AG09319 (cell line): ENCODE data around the gene ARL14.

Experiments
- DNase-seq: peaks from one replicate; pipeline ENCODE4 v3.0.0-alpha.2; 2010; ENCODE audit warnings: low read depth; ENCODE audit errors: extremely low read depth
- TF ChIP-seq, protein P1 (sequence below): IDR thresholded peaks from 2 replicates; pipeline ENCODE4 v1.5.1; 2011; ENCODE audit warnings: low read depth, mild to moderate bottlenecking, inconsistent platforms, low read length, moderate library complexity

The ARL14 gene

DNA sequence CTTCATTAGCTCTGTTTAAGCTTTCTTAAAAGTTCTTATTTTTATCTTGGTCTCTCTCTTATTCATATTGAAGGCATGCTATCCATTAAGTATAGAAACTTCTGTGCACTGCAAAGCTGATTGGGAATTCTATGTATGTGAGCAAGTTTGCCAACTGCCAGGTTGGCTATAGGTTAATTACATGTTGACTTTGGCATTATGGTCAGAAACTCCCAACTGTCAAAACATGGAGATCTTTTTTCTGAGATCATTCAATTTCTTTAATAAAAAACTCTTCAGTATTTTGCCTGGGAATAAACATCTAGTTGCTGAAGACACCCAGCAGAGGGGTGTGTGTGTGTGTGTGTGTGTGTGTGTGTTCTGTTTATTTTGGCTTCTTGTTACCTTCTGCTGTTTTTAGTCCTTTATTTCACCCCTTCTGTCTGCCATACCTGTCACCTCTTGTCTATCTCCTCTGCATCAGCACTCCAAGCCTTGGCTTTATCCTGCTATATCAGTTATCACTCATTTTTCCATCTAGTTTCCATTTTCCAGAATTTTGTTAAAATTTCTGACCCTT, 1.3 kb upstream of the ARL14 start:
- no peak for DNase-seq
- TF ChIP-seq, protein P1, sequence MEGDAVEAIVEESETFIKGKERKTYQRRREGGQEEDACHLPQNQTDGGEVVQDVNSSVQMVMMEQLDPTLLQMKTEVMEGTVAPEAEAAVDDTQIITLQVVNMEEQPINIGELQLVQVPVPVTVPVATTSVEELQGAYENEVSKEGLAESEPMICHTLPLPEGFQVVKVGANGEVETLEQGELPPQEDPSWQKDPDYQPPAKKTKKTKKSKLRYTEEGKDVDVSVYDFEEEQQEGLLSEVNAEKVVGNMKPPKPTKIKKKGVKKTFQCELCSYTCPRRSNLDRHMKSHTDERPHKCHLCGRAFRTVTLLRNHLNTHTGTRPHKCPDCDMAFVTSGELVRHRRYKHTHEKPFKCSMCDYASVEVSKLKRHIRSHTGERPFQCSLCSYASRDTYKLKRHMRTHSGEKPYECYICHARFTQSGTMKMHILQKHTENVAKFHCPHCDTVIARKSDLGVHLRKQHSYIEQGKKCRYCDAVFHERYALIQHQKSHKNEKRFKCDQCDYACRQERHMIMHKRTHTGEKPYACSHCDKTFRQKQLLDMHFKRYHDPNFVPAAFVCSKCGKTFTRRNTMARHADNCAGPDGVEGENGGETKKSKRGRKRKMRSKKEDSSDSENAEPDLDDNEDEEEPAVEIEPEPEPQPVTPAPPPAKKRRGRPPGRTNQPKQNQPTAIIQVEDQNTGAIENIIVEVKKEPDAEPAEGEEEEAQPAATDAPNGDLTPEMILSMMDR, result no peak

DNA sequence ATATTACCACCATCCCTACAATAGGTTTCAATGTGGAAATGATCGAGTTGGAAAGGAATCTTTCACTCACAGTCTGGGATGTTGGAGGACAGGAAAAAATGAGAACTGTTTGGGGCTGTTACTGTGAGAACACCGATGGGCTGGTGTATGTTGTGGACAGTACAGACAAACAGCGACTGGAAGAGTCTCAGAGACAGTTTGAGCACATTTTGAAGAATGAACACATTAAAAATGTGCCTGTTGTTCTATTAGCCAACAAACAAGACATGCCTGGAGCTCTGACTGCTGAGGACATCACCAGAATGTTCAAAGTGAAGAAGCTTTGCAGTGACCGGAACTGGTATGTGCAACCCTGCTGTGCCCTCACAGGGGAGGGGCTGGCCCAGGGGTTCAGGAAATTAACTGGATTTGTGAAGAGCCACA, 510 bp downstream of the ARL14 start:
- DNase-seq, result no peak

DNA sequence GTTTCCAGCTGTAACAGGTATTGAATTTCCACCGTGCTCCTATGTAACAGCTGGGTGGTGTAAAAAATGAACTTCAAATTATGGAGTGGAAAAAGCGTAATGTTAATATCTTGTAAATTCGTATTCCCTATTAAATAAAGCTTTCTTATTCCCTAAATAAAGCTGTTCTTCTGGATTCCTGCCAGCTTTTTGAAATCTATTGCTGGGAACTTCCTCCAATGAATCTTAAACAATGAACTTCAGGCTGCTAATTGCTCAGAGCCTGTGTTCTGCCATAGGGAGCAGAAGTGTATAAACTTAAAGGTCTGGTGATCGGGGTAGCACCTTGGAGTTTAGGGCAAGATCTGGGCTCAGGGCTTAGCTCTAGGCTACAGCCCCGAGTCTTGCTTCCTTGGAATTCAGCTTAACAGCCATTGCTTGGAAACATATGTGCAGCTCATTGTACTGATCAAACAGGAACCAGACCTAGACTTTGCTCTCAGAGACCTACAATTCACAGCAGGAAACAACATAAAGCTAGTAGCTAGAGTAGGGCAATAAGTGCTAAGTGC, 1.4 kb downstream of the ARL14 start:
- TF ChIP-seq, protein P1, result no peak
- DNase-seq, result no peak

More for the DNA sequence above, 510 bp downstream of the ARL14 start:
- TF ChIP-seq, protein P1, result no peak

DNA sequence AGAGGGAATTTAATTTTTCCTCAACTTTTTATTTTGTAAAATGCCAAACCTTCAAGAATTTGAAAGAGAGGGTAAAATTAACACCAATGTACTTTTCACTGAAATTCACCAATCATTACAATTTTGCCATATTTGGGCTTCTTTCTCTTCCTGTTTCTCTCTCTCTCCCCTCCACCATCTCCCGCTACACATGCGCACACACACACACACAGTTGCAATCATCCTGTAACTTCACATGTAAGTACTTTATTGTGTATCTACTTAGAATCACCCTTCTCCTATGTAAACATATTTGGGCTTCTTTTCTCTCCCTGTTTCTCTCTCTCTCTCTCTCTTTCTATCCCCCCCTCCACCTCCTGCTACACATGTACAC, 7.4 kb downstream of the ARL14 start:
- TF ChIP-seq, protein P1, result no peak
- no peak for DNase-seq

DNA sequence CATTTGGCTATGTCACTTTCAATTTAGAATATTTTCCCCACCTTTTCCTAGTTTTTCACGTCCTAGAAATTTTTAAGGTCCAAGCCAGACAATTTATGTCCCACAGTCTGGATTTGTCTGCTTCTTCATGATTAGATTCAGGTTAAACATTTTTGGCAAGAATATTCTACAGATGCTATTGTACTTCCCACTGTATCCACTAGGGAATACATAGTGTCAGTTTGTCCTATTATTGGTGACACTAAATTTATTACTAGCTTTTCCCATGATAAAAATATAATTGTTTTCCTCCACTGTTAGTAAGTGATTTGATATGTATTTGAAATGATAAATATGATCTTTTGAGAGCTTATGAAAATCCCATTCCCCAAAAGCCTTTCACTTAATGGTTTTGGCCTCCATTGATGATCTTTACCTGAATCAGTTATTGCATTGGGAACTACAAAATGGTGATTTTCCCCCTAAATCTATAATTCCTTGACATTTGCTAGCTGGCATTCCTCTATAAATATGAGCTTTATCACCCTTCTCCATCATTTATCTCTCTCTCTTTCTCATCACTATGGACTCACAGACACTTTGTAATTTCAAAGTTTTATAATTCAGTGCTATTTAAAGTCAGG, 8.3 kb downstream of the ARL14 start:
- no peak for DNase-seq
- TF ChIP-seq, protein P1, result peak; percentile 16

DNA sequence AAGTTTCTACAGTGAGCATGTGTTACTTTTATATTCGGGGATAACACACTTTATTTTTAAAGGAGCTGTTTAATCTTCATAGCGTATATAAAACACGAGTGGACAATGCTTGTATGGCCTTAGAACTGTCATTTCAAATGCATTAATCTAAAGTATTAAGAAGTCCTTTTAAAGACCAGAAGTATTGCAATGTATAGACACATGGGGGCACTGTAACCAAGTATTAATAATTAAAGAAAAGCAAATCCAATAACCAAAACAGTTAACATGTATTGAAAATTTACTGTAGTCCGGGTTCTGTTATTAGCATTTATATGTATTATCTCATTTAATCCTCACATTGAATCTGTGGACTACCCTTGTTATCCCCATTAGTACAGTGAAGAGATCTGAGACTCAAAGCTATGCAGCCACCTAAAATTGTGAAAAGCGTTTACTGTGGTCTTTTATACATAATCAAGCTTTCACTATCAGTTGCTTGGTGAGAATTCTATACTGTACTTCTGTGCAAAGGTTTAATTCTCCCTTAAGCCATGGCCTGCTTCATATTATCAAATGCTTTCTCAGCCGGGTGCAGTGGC, 10.1 kb downstream of the ARL14 start:
- DNase-seq, result no peak
- TF ChIP-seq, protein P1, result peak; percentile 32

DNA sequence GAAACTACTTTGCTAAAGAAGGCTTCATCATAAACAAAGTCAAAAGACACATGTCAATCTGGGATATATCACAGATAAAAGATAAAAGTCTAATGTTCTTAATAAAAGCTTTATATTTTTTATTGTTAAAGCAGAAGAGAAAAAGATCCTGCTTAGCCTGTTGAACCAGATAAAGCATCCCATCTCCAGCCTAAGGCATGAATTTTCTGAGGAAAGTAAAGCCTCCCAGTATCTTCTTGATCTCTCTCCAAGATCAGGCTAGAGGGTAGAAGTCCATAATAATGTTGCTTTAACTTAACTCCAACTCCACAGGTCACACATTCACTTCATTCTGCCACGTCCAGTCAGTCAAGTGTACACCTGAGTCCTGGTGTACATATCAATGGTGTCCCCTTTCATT, 14.2 kb downstream of the ARL14 start:
- DNase-seq, result no peak
- TF ChIP-seq, protein P1, result no peak
